Stimulated activated CD8-positive, alpha-beta memory T cell treated with anti-CD3 and anti-CD28 coated beads, Interleukin-15, amount 100 ng/mL, for 24 hours (primary cell): ENCODE measurements around the gene FRMD3.

Source experiments
- DNase-seq: peaks from one replicate; pipeline ENCODE4 v3.0.0-alpha.2; 2020; ENCODE audit warnings: low read depth

Gene FRMD3

DNA sequence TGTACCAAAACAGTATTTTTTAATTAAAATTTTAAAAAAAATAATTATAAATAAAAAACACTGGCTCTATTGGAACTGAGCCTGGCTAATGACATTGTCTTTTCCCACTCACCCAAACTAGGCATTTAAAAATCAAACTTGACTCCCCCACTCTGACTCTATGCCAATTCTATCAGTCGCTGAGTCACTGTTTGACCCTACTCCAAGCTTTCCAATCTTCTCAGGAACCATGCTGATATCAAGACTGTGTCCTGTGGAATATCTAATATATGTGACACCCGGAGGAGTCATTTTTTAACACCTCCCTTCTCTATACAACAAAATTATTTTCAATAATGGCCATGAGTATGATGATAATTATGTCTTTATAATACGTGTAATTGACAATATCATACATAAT, 303.7 kb downstream of the FRMD3 start:
- no peak for DNase-seq

DNA sequence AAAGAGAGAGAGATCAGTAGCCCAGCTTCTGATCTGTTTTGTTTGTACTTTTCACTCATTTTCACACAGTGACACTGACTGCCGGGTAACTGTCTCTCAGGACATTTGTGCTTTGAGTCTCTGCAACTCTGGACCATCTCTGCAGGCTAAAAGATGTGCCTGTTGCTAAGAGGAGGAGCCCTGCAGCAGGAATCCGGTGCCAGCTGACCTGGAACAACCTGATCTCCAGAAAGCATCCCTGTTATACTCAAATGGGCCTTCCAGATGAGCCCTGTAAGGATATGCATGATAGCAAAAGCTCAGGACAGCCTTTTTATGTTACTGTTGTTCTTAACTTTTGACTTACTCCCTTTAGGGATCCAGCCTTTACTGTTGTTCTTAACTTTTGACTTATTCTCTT, 304.6 kb downstream of the FRMD3 start:
- no peak for DNase-seq

DNA sequence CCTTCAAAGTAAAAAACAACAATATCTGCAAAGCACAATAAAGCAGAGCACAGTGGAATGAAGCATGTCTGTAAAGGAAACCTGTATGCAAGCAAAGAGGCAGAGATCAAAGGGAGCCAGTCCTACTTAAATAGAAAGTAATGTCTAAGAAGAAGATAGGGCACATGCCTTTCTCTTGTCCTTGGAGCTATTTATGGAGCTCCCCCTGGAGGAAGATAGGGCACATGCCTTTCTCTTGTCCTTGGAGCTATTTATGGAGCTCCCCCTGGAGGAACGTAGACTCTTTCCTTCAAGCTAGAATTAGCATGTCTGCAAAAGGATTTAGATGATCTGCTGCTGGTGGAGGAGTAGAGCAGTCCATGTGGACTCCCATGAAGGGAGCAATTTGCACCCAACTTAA, 307.2 kb downstream of the FRMD3 start:
- no peak for DNase-seq

DNA sequence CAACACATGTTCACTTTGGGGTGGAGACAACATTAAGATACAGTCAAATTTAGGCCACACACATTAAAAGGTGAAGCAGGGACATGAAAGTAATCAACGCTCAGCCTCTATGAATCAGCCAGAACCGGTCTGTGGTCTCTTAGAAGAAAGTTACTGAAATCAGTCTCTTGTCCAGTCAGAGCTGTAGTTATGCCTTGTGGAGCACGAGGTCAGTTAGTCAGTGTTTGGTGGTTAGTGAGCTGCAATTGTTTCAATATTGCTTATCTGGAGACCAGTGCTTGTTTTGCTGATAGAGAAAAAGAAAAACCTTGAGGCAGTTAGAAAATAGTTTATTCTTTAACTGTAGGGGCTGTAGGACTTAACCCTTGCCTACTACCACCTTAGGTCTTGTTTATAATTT, 317.5 kb downstream of the FRMD3 start:
- no peak for DNase-seq

DNA sequence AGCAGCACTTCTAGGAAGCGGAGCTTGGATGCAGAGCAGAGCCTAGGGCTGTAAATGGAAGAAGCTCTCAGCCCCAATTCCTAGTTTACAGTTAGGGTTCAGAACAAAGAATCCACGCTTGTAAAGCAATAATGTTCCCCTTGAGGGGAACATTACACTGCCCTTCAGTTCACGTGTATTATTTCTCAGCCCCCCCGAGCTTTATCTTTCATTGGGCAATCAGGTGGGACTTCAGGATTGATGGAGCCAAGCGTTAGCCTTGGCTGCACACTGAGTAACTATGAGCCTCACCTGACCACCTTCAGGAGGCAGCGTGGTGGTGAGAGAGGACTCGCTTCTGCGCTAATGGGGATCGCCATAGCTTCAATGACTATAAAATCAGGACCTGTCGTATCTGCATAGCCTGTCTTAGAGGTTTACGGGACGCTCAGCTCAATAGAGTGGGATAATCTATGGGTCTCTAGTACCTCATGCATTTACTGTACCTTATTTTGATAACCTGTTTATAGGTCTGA, 318.2 kb downstream of the FRMD3 start:
- no peak for DNase-seq

DNA sequence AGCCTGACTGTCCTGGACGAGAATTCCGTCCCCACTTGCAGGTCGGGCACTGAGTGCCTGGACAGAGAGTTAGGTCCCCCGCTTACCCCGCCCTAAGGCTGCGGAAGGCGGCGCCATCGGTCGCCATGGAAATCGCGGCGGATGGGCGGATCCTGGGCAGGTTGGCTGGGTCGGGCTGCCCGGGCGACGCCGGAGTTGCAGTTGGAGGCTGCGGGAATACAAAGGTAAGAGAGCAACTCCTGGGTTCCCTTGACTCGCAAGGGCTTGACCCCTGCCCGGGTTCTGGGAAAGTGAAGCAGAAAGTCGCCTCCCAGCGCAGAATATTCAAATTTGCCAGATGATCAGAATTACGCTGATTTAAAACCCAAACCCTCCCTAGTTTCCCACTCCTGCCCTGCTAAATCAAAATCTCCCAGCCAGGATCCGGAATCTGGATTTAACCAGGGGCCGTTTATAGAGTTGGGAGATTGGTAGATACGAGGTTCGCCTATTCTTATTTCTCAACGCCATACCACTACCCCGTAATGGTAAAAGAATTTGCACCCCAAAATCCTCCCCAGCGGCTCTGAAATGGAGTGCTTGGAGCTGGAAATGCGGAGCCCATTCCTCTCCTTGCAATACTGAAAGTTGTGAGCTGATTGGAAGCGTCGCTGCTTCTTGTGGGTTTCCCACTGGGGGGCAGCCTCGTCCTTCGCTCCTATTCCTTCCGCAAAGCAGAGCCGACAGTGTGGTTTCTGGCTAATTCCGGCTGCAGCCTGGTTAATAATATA, 318.9 kb downstream of the FRMD3 start:
- DNase-seq, result peak; percentile 2

DNA sequence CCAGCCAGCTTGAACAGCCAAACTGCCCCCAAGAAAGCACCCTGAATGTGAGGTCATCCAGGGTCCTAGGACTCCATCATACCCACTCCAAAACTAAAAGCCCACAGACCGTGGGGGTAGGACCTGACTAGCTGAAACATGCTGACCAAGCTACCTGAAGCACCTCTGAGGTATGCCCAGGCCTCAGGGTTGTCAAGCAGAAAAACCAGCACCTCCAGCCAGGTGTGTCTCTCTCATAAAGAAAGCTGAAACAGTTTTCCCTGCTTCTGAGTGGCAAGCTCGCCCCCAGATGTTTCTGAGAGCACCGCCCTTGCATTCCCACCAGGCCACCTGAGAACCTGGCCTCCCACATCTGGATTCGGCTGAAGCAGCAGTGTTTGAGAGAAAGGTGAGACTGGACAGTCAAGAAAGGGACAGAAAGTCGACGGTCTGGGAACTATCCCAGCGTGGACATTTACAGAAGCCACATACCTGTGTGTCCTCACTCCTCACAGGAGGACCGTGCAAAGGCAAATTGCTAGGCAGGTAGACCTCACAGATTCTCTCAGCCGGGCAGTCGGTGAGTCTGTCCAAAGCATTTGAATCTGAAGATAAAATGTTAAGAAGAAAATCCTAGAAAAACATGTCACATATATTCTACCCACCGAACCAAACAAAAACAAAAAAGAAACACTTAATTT, 319.6 kb downstream of the FRMD3 start:
- no peak for DNase-seq

DNA sequence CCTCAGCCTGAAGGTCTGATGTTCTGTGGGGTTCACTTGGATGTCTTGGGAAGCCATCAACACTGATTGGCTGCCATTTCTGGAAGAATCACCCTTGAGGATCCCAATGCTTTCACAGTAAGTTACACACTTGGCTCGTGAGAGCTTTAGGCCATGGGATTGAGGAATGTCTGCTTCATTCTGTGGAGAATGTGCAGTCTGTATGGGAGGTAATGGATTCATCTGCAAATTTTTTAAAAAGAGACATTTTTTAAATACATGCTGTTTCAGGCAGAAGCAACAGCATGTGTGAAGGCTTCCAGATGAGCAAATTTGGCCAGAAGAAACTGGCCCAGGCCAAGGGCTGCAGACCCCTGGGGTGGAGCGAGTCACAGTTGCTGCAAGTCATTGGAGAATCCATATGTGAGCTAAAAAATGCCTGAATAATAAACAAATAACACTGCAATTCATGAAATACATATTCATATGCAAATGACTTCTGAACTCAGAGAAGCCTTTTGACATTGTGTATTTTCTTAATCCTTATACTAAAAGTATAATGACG, 328.9 kb downstream of the FRMD3 start:
- DNase-seq, result no peak

DNA sequence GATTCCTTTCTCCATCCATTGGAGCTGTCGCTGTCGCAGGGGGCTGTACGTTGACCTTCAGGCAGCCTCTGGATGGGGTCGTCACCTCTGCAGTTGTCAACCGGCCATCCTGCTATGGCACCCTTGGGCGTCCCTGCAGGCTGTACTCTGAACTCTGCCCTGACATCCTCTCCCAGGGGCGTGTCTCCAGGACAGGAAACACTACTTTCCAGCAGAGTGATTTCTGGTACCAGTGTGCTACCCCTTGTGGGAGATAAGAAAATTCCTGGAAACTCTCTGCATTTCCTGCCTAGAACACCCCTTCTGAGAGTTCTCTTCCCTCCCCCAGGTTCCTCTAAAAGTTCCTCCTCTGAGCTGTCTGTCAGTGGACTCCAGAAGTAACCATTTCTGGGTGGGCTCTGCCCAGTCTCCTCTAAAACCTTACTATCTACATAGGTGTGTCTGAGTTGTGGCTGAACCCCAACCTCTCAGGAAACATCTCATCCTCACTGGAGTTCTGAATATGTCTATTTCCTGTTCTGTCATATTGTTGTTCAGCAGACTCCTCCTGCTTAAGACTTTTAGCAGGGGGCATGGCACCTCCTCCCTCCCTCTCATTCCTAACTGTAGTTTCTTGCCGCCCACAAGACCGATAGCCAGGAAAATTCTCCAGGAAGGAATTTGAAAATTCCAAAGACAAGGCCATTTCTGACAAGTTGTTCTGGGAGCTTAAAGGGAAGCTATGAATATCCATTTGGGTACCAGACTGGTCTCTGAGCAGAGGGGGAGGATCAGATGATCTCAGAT, 329.9 kb downstream of the FRMD3 start:
- no peak for DNase-seq

DNA sequence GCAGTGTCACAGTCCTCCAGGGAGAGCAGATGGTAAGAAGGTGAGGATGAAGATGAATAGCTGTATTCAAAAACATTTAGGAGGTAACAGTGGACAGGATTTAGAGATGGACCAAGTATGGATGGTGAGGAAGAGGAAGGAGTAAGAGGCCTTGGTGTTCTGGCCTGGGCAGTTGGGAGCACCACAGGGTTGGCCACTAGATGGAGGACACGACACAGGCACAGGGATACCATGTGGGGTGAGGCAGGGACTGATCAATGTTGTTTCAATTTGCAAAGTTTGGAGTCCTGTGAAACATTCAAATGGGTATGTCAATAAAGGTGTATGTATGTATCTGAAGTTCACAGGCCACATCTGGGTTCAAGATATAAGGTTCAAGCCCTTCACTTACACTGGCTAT, 334.2 kb downstream of the FRMD3 start:
- DNase-seq, result no peak

DNA sequence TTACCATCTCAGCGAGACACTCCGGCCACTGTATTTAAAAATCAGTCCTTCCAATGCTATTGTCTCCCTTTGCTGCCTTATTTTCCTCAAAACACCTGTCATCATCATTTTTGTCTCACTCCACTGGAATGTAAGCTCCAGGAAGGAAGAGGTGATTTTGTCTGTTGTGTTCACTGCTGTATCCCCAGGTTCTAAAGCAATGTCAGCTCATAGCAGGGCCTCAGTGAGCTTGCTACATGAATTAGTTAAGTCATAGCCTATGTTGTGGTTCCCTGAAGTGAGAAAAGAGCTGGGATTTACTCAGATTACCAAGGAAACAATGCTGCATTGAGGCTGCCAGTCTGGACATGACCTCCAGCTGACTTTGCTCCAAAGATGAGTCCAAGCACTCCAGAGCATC, 337.7 kb downstream of the FRMD3 start:
- no peak for DNase-seq

DNA sequence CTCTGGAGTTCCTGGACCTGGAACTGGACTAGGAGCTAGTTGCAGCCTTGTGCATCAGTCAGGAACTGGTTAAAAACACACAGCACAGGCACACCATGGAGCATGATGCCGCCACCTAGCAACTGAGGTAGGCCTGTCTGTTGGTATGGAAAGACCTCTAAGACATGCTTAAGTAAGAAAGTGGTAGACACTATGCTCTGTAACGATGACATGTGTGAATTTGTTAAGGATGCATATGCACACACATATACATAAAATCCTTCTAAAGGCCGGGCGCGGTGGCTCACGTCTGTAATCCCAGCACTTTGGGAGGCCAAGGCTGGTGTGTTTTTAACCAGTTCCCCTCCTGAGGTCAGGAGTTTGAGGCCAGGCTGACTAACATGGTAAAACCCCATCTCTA, 338.4 kb downstream of the FRMD3 start:
- DNase-seq, result no peak

DNA sequence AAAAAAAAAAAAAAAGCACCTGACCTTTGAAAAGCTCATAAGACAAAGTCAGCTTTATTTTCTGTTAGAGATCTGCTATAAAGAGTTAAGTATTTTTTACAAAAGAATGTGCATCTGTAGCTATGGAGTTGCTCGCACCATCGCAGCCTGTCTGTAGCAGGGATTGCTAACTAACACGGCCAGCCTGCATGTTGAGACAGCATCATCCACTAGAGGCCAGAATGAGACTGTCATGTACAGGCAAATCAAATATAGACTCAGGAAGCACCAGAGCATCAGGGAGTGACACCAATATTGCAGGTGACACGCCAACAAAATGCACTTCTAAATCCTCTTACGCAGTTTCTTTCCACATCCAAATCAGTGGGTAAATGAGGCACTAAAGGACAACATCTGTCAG, 339.0 kb downstream of the FRMD3 start:
- DNase-seq, result no peak

DNA sequence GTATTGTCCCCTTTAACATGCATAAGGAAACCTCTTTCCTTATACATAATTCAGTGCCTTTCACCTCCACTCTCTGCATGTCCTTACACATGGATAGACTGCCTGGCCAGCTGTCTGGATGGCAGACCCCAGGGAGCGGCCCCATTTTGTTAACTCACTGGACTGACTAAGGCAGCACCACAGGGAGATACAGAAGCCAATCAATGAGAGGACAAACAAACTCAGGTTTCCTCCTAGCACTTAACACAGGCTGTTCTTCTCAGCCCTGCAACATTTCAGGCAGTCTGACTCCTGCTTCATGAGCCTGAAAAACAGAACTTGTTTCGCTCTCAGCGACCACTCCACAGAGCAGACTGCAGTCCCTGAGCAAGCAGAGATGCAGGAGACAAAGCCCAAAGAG, 339.8 kb downstream of the FRMD3 start:
- DNase-seq, result no peak

DNA sequence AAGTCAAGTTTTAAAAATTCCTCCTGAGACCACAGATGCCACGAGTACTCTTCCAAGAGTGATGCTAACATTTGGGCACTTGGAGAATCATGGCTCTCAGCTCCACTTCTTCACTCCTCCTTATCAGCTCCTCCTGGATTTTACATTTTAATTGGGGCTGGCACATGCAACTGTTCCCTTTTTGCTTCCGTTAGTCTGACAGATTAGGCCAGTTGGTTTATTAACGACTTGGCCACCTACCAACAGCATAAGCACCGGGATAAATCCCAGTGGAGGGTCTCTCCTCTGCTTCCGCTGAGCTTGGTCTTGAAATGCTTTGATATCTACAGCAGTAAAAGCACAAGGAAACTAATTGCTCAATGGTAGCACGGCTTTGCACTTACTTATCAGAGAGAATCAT, 340.6 kb downstream of the FRMD3 start:
- DNase-seq, result no peak

DNA sequence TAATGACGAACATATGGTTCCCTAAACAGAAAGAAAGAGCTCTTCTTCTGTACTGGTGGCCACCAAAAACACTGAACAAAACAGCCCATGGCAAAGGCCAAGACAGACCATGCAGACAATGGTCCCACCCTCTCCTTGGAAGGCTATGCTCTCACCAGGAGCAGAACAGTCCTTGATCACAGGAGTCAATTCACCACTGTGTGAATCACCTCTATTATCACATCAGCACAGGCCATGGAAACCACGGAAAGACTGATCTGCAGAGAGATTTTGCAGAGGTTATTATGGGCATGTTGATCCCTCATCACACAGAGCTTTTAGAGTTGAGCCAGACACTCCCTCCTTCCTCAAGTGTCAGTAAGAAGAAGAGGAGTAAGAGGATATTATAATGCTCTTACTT, 341.3 kb downstream of the FRMD3 start:
- no peak for DNase-seq
